Measurements from ENCODE around the gene PUS3.

The PUS3 gene

GRCh38 chr11:125948278-125949051, 45.5 kb upstream of the PUS3 start:
- no peak overlapping the region for H3K4me3 ChIP-seq (replicated peaks in 1 of 2; ENCODE audit: low read depth in 2 of 2, low read length in 2 of 2)
- DNase-seq (ENCODE audit: low read depth in 2 of 2) = no peak
- no peak for TF ChIP-seq CTCF (IDR thresholded peaks at IDR 0.05; ENCODE audit: low read depth, low read length)

GRCh38 chr11:125947419-125948277, 44.6 kb upstream of the PUS3 start:
- H3K4me3 ChIP-seq (replicated peaks in 1 of 2; ENCODE audit: low read depth in 2 of 2, low read length in 2 of 2) = no peak overlapping the region
- no peak for TF ChIP-seq CTCF (IDR thresholded peaks at IDR 0.05; ENCODE audit: low read depth, low read length)
- no peak for DNase-seq (ENCODE audit: low read depth in 2 of 2)

- TF ChIP-seq CTCF (IDR thresholded peaks at IDR 0.05; ENCODE audit: low read depth, low read length) = no peak
- no peak overlapping the region for H3K4me3 ChIP-seq (replicated peaks in 1 of 2; ENCODE audit: low read depth in 2 of 2, low read length in 2 of 2)
- no peak for DNase-seq (ENCODE audit: low read depth in 2 of 2)
These were observed 43.9 kb upstream of the PUS3 start for GRCh38 chr11:125946712-125947418.

GRCh38 chr11:125945797-125946520, 43.0 kb upstream of the PUS3 start, which contains the start of gene VSIG10L2:
TSS of gene VSIG10L2 (plus strand) at chr11:125946044. CDS start at chr11:125946056, 12 bp downstream.
- H3K4me3 ChIP-seq (replicated peaks in 1 of 2; ENCODE audit: low read depth in 2 of 2, low read length in 2 of 2) = no peak within 1 kb of the TSS
- no peak for TF ChIP-seq CTCF (IDR thresholded peaks at IDR 0.05; ENCODE audit: low read depth, low read length)
- DNase-seq (ENCODE audit: low read depth in 2 of 2) = no peak

GRCh38 chr11:125945011-125945796, 42.2 kb upstream of the PUS3 start:
- DNase-seq (ENCODE audit: low read depth in 2 of 2) = no peak

More at GRCh38 chr11:125945011-125945796, 42.2 kb upstream of the PUS3 start:
- TF ChIP-seq CTCF (IDR thresholded peaks at IDR 0.05; ENCODE audit: low read depth, low read length) = no peak
- no peak overlapping the region for H3K4me3 ChIP-seq (replicated peaks in 1 of 2; ENCODE audit: low read depth in 2 of 2, low read length in 2 of 2)
